Tibial nerve (tissue), 4 donors: ENCODE results near the gene MED8.

Experiments
- EP300 ChIP-seq, 2 donors: sonication (generic); formaldehyde crosslinking; IDR thresholded peaks; one replicate each; pipeline ENCODE4 v1.6.1; 2017; ENCODE audit warnings: antibody characterized with exemption in 2 of 2, mild to moderate bottlenecking in 1 of 2
- POLR2A ChIP-seq, 2 donors: fragments of 450-650 bp; IDR thresholded peaks; one replicate each; pipeline ENCODE4 v1.6.1; 2017; ENCODE audit warnings: antibody characterized with exemption in 2 of 2, mild to moderate bottlenecking in 2 of 2, moderate library complexity in 2 of 2
- TF ChIP-seq, protein P1 (sequence below), 5 experiments: fragments of 200-600 bp in 3 of 5; fragments of 450-650 bp in 2 of 5; sonication (generic) in 3 of 5; IDR thresholded peaks; one replicate each; pipeline ENCODE4 v1.5.1; 2016 to 2019; ENCODE audit warnings: antibody characterized with exemption in 5 of 5, mild to moderate bottlenecking in 3 of 5, moderate library complexity in 2 of 5

DNA sequence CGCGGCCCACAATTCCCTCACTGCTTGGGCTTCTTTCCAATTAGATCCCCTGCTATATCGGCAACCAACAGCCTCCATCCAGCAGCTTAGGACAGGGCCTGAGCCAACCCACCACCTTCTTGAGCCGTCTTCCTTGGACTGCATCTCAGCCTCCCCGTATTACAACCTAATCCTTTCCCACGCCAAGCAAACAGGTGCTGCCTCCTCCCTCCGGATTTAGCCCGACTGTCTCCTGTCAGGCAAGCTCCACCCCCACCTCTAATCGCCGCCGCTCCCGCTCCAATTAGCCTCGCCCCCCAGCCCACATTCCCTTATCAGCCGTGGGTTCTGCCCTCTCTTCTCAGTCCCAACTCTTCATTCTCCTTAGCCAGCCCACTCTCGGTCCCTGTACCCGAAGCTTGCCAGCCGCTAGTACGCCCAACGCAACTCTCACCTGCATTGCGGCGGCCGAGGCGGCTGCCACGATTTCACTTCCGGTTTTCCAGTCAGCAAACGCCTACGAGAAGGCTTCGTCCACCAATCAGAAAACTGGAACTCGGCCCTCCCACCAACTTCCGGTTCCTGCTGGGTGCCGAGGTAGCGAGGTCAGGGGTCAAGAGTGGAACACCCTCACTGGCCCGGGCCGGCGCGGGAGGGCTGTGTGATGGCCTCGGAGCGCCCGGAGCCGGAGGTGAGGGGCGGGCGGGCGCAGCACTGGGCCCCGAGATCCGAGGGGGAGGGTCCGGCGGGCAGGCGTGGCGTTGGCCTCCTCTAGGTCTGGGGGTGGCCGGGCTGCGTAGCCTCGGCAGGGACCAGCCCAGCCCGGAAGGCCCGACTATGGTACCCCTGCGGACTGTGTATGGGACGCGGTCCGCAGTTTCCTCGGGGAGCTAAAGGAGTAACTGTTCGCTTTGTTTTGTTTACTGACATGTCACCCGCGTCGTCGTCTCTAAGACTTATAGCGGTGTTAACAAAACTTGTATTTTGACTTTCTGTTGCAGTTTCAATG lies at the start of gene MED8, which contains the start of gene SZT2:
- TF ChIP-seq POLR2A (IDR thresholded peaks at IDR 0.05) (peak; percentile 66 to 68), EP300 (IDR thresholded peaks at IDR 0.05) (peak; percentile 65 to 91)
- TF ChIP-seq, protein P1, sequence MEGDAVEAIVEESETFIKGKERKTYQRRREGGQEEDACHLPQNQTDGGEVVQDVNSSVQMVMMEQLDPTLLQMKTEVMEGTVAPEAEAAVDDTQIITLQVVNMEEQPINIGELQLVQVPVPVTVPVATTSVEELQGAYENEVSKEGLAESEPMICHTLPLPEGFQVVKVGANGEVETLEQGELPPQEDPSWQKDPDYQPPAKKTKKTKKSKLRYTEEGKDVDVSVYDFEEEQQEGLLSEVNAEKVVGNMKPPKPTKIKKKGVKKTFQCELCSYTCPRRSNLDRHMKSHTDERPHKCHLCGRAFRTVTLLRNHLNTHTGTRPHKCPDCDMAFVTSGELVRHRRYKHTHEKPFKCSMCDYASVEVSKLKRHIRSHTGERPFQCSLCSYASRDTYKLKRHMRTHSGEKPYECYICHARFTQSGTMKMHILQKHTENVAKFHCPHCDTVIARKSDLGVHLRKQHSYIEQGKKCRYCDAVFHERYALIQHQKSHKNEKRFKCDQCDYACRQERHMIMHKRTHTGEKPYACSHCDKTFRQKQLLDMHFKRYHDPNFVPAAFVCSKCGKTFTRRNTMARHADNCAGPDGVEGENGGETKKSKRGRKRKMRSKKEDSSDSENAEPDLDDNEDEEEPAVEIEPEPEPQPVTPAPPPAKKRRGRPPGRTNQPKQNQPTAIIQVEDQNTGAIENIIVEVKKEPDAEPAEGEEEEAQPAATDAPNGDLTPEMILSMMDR (IDR thresholded peaks at IDR 0.05), result peak in 2 of 5 experiments; percentile 8 to 27
